Stimulated activated CD4-positive, alpha-beta T cell treated with anti-CD3 and anti-CD28 coated beads, Interleukin-1b, Interleukin-23, amount 100 ng/mL, for 4 hours (primary cell): Measurements from ENCODE around the gene TBC1D9.

Source experiments
- DNase-seq, 2 donors: peaks; one replicate each; pipeline ENCODE4 v3.0.0-alpha.2; 2020; ENCODE audit warnings: low read depth in 2 of 2

Gene TBC1D9

DNA sequence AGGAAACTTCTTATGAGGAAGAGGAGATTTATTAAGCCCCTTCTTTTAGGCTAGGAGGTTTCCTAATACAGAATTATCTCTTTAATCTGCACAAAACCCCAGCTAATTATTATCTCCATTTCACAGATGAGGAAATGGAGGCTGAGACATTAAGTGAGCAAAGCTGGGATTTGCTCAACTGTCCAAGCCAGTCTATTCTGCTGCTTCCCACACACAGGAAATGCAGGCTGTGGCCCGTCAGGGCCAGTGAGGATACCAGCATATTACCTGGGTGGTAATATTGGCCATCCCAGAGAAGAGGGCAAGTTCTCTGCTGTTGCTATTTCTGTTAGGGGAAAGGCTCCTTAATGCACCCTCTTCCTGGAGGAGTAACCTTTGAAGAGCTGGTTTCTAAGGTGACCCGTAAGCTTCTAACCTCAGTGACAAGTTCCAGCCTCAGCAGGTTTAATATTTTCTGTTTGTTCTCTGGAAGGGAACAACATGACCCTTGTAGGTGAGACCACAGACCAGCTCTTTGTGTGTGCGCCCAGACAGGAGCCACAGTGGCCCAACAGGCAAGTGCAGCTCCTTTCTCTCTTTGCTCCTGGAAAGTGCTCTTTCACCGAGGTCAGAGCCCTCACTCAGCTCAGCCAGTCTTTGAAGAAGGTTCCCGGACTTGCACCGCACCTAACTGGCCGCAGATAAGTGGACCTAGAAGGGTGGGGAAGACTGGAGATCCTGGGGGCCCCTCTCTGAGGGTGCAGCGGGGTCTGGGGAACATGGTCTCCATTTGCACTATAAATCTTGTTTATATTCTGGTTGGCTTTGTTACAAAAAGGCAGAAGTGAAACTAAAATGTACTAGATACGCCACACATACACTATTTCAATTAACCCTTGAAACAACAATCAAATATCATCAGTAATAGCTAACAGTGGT, 35.5 kb downstream of the TBC1D9 start:
- DNase-seq: no peak

DNA sequence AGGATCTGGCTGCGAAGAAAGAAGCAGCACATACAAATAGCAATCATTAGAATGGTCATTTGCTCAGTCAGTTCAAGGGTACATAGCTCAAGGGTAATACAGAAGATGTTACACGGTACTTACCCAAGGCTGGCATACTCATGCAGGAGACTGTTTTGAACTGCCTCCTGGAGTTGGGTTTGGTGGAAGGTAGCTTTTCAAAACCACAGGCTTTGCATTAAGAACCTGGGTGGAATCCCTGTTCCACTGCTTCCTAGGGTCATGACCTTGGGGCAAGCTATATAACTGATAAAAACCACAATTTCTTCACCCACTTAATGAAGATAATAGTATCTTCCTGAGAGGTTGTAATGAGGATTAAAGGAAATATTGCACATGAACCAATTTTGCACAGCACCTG, 36.5 kb downstream of the TBC1D9 start:
- DNase-seq: no peak

DNA sequence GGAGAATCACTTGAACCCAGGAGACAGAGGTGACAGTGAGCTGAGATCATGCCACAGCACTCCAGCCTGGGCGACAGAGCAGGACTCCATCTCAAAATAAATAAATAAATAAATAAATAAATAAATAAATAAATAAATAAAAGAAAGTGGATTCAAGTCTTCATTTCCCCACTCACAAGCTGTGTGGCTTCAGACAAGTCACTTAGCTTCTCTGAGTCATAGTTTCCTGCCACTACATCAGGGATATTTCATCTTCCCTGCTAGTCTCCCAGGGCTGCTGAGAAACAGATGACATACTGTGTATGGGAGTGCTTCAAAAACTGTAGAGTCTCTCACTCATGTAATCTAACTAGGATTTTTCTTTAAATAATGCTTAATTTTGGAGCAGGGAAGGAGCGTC, 37.2 kb downstream of the TBC1D9 start:
- DNase-seq: no peak

DNA sequence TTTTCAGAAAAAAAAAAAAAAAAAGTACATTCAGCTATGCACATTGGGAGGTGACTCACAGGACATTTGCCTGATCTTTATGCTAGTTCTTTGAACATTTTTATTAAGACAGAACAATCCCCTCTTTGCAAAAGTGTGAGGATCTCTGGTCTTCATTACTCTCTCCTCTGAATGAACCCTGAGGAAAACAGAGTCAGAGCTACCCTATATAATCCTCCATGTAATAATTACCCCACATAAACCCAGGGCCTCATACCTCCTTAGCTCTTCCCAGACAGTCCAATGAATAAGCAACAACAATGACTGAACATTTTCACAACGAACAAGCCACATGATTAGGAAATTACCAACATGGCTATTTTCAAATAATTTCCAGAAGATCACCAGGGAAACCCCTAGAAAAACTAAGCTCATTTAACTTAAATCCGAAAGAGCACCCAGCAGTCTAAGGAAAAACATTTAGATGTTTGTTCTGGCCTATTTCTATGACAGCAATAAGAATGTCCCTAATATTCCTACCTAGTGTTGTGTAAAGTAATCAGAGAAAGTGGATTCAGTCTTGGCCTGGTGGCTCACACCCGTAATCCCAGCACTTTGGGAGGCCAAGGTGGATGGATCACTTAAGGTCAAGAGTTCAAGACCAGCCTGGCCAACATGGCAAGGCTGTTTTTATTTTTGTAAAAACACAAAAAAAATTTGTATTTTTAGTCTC, 37.8 kb downstream of the TBC1D9 start:
- no peak for DNase-seq

DNA sequence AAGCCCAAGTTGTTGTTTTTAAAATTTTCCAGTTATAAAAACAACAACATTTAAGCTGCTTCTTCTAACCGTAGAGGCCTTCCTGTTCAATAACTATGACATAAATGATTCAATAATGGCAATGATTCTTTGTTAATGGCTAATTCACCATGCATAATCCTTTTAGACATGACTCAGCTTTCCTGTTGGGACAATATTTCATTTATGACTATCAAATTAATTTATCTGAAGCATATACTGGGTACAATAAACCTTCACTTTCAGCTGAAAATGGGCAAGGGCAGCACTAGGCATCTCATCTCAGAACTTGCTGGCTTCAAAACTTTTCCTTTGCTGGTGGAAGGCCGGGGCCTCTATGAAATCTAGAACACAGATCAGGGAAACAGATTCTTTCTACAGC, 38.9 kb downstream of the TBC1D9 start:
- no peak for DNase-seq

DNA sequence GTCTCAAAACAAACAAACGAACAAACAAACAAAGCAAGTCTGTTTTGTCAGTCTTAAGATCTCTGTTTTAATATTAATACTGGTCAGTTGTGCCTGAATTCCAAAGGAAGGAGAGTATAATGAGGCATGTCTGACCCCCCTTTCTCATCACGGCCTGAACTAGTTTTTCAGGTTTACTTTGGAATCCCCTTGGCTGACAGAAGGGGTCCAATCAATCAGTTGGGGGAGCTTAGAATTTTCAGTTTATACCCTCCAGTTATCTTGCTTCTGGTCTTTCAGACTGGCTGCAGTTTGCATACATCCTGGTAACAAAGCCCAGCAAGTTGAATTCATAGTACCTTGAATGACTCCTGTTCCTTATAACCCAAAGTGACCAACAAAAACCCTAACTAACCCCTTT, 41.1 kb downstream of the TBC1D9 start:
- no peak for DNase-seq

DNA sequence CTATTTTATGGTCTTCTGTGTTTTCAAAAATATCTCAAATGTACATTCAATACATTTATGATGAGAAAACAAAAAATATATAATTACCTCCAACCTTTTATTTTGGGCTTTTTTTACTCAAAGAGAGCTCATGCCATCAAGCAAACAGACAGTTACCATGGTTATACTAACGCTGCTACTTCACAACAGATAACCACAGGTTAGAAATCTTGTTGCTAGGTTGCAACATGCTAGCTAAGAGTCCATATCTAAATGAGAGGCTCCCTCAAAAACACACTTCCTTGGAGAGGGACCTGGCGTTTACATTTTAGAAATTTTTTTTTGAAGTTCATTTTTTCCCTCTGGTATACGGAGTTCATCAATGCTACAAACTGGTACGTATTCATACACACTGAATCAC, 44.3 kb downstream of the TBC1D9 start:
- no peak for DNase-seq

DNA sequence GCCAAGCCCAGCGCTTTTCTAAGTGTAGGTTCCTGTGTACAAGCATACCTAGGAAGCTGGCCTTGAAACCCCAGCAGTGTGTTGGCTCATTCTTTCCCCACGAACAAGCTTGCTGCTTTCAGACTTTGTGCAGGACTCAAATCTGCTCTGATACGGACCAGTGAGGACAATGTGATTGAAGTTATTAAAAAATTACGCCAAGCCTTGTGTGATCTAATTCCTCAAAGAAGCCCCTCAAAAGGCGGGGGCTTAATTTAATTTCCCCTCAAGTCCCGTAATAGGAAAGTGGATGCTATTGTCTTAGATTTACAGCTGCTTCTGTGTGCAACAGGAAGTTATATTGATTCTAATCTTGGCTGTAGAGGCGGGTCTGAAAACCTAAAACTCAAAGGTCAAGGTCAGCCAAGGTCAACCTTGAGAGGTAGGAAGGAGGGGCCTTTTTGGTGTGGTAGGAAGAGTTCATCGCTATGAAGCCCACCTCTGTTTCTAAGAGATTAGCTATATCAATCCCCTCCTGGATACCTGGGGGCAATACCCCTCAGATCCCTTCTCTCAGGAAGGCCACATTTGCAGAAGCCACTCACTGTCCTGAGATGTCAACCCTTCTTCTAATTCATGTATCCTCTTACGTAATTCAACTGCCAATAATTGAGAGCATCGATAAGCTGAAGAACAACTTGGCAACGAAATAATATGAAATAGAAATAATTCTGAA, 45.1 kb downstream of the TBC1D9 start:
- no peak for DNase-seq

DNA sequence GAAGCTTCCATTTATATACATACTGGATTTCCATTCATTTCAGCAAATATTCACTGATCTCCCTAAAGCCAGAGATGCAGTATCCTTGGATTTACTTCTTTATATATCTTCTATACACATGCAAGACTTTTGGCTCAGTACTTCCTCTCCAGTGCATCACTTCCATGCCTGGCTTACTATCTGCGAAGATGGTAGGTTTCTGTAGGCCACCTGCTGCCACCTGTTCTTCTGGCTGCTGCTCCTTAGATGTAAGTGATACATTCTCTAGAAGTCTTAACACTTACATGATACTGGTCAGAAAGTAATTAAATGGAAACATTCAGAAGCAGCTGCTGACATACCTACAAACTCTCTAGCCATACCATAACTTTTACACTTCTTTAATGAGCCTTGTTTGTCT, 48.9 kb downstream of the TBC1D9 start:
- no peak for DNase-seq

DNA sequence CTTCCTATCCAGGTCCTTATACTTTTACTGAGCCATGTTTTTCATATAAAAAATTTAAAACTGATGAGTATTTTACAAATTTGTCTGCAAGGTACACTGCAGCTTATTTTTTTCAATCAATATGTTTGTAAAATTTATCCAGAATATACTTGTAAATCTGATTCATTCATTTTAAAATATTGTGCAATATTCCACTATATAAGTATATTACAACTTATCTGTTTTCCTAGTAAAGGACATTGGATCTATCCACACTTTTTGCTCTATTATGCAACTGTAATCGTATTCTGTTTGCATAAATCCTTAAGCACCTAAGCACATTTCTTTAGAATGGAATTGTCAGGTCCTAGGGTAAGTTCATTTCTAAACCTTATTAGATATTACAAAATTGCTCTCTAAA, 49.5 kb downstream of the TBC1D9 start:
- DNase-seq: no peak

DNA sequence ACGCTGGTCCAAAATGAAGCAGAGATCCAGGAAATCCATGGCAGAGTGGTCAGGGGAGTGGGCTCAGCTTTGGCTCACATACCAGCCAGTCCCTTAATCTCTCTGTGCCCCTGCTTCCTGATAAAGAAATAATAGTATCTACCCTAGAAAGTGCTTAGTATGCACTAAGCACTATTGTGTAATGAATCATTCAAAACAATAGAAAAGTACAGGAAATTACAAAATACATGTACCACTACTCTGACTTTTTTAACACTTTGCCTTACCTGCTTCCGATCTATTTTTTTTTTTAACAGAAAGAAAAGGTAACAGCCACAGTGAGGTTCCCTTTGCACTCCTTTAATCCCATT, 49.9 kb downstream of the TBC1D9 start:
- no peak for DNase-seq

DNA sequence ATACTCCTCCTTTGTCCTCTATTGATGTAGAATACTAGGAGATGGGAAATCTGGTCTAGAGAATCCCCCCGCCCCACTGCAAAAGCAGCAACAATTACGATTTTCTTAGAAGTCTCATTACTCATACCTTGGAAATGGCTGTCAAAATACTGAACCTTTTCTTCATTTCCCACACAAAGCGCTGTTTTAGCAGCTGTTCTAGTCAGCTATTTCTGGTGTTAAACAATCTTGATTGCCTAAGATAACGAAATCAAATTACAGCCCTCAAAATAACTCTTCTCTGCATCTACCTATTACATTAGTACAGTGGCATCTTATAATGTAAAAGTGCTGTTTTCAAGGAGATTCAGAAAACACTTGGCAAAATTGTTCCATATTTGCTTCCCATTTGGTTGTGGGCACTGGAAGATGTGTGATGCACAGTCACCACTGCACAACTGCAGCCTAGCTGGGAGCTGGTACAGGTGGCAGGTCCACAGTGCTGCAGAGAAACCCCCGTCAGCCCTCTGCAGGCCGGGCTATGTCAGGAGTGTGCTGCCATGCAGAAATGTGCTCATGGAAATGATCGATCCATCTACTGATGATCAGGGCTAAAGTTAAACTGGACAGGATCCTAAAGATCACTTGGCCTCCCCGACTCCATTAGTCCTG, 50.4 kb downstream of the TBC1D9 start:
- DNase-seq: no peak

DNA sequence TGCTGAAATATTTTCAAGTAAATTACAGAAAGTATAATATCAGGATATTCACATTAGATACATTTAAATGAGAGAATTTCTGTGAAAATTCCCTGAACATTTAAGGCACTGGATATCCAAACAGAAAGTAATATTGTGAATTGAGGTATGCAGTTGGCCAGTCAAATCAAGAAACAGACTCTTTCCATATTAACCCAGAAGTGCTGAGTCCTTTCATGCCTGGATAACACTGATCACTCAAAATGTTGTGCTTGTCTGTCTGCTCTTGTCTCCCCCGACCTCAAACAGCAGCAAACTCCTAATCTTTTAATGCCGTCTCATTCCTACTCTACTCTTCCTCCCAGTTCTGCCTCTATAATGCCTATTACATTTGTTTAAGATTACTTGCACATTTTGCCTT, 51.2 kb downstream of the TBC1D9 start:
- no peak for DNase-seq

DNA sequence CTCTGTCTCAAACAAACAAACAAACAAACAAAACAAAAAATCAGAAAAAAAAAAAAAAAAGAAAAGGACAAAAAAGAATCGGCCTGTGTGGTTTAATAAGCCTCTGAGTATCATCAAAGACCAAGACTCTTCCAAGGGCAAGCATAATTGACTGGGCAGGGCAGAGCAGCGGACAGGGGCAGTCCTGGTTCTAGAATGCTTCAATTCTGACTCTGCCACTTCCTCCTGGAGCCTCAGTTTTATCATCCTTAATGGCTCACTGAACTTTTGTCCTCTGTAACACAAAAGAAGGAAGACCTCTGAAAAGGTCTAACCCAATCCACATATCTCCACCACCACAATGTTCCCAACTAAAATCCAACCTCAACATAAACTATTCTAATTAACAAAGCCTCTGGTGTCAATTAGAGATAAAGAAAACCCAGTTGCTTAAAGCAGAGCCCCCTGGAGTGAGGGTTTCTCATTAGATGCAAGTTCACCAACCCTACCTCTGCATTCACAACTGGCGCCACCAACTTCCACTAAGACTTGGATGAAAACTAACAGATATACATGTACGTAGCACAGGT, 51.7 kb downstream of the TBC1D9 start:
- no peak for DNase-seq

DNA sequence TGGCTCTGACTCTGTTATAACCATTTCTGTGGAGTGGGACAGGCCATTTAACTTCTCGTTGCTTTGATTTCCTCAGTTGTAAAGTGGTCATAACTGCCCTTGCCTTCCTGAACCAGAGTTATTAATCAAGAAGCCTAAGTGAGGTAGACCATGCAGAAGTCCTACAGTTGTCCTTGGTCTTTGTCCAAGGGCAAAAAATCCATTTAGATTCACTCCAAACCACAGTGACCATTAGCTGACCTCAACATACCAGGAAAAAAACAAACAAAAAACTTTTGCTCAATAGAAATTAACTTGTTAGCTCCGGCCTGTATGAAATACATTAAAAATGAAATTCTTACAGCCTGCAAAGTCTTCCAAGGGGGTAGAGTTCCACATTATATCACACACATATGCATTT, 52.7 kb downstream of the TBC1D9 start:
- DNase-seq: no peak

DNA sequence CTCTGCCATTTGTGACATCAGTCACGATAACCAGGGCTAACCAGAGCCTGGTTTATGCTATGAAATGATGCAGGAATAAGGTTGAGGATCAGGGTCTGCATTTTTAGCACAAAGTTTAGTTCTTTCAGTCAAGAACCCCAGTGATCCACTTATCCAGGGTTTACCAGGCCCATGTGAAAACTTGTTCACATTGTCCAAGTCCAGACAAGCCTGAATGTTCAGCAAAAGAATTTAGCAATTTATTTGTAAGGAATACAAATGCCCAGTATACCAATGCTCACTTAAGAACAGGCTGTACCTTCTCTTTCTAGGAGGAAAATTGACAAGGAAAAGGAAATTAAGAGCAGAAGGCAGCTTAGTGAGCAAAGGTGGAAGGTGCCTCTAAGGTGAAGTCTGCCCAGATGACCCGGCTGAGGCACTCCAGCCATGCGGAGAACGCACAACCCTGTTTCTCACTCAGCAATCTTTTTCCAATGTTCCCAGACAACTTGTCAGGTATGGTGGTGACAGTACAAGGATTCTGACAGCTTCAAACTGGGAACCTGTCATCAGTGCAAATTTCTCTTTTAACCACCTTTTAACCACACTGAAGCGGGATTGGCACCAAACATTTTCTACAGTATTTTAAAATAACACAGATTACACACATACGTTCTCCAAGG, 54.0 kb downstream of the TBC1D9 start:
- DNase-seq: no peak

DNA sequence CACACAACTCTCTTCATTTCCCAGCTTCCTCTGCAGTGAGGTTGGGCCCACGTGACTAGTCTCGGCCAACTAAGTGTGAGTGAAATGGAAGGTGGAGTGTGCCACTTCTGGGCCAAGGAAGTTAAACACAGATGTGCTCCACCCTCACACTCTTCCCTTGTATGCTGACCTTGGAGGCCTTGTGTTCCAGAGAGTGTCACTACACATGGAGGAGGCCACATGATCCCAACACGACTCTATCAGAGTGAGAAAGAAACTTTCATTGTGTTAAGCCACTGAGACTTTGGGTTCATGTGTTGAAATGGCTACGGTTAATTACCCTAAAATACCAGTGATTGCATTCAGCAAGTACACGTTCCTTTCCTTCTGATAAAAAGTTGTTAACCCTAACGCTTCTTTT, 55.1 kb downstream of the TBC1D9 start:
- DNase-seq: no peak

DNA sequence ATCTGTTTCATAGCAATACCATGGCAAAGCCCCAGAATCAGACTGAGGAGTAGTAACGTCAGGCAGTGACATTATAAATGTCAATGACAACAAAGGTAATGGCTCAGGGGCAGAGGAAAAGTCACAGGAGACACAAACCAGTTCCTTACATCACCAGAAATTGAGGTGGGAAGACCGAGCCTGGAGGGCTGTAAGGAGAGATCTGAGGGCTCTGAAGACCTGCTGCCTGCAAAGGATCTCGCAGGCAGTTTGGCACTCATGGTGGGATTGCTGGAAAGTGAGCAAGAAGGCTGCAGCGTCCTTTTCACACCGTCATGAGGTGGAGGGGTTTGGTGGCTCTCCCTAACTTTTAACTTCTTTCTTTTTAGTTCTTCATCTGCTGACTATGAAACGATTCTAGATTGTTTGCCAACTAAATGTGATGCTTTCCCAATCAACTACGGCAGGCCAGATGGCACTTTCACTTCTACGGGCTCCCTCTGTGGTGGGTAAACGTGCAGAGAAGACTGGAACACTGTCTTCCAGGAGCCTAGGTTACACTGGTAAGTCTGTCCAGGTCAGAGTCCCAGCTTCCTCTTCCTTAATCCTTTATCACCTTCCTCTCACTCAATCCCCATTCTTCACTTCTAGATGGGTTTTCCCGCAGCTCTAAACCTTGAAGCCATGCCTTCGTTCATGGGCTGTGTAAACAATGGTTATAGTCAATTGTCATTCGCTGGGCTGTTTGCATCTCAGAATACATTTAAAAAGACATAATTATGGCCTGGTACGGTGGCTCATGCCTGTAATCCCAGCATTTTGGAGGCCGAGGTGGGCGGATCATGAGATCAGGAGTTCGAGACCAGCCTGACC, 58.2 kb downstream of the TBC1D9 start:
- no peak for DNase-seq

DNA sequence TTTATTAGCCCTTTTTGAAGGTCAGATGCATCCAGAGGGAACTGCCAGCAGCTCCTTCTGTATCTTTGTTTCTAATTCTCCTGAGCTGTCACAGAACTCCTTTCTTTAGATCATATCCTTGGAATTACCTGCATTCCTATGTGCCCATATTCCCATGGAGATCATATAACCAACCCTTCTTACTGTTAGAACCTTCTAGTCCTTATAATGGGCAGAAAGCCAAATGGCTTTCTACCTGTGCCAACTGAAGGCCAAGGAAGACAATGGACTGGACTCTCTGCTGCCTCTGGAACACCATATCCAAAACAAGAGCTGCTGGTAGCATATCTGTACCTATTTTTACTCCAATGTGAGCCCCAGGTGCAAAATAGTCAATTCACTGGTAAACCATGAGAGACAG, 60.7 kb downstream of the TBC1D9 start:
- no peak for DNase-seq

DNA sequence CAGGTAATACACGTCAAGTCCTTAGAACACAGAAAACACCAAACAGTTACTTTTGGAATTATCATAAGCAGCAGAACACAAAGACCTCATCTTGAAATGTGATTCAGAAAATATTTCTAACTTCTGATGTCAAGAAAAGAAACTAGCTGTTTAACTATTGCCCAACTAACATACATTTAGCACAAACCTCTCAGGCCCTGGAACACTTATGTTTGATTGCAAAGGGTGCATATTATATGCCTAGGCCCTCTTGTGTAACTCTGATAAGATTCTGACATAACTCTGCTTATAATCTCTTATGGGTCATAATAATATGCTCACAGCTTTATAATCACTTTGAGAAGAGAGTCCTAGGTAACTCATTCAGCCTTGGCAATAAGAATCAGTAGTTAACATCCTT, 62.6 kb downstream of the TBC1D9 start:
- DNase-seq: no peak
